GM23338 (cell line): ENCODE measurements around the gene DOCK1. TPM values are rescaled to one million over a fixed set of nuclear protein-coding genes. Genes with fewer than 3 reads are reported as not detected.

Source experiments
- ATAC-seq: fragments of 200-7000 bp; cut with Tn5 transposase; 3 replicates; pipeline ENCODE4 v1.9.1; 2020
- DNase-seq: peaks from one replicate; pipeline ENCODE4 v3.0.0-alpha.2; 2015; ENCODE audit warnings: low spot score
- H2AFZ ChIP-seq: fragments of 200-600 bp; sonication (generic); 2 replicates; pipeline ENCODE4 v1.8.0; 2016; ENCODE audit warnings: antibody characterized with exemption, mild to moderate bottlenecking, moderate library complexity
- H3F3A ChIP-seq: fragments of 200-600 bp; sonication (generic); replicated peaks from 2 replicates; pipeline ENCODE4 v1.8.0; 2017; ENCODE audit warnings: antibody characterized with exemption, mixed run types, low read depth
- H3K27ac ChIP-seq: fragments of 200-600 bp; sonication (generic); 2 replicates; pipeline ENCODE4 v1.6.1; 2016; ENCODE audit warnings: low read depth
- H3K27me3 ChIP-seq: fragments of 200-600 bp; sonication (generic); 2 replicates; pipeline ENCODE4 v1.8.0; 2016; ENCODE audit warnings: mild to moderate bottlenecking, mixed run types, moderate library complexity; ENCODE audit not compliant: insufficient read depth
- H3K36me3 ChIP-seq: fragments of 200-600 bp; sonication (generic); 2 replicates; pipeline ENCODE4 v1.8.0; 2016; ENCODE audit warnings: mild to moderate bottlenecking; ENCODE audit not compliant: insufficient read depth
- H3K4me1 ChIP-seq: fragments of 200-600 bp; sonication (generic); 2 replicates; pipeline ENCODE4 v1.8.0; 2016; ENCODE audit warnings: mild to moderate bottlenecking, moderate library complexity; ENCODE audit not compliant: insufficient read depth
- H3K4me2 ChIP-seq: fragments of 200-600 bp; sonication (generic); 2 replicates; pipeline ENCODE4 v1.7.1; 2017; ENCODE audit warnings: mixed run types
- H3K4me3 ChIP-seq: fragments of 200-600 bp; sonication (generic); 2 replicates; pipeline ENCODE4 v1.6.1; 2016; ENCODE audit warnings: mixed run types
- H3K79me2 ChIP-seq: fragments of 200-600 bp; sonication (generic); replicated peaks from 2 replicates; pipeline ENCODE4 v1.8.0; 2017; ENCODE audit warnings: mild to moderate bottlenecking; ENCODE audit not compliant: insufficient read depth
- H3K9me2 ChIP-seq: fragments of 200-600 bp; sonication (generic); 2 replicates; pipeline ENCODE4 v1.8.0; 2017; ENCODE audit not compliant: insufficient read depth
- H4K20me1 ChIP-seq: fragments of 200-600 bp; sonication (generic); replicated peaks from 2 replicates; pipeline ENCODE4 v1.8.0; 2017; ENCODE audit warnings: mild to moderate bottlenecking; ENCODE audit not compliant: insufficient read depth
- H3K27ac Mint-ChIP-seq: 2 replicates; pipeline ENCODE4 v1.8.0; 2020; ENCODE audit warnings: inconsistent platforms, mild to moderate bottlenecking, moderate library complexity, mixed read lengths
- H3K27me3 Mint-ChIP-seq: 3 replicates; pipeline ENCODE4 v1.8.0; 2022; ENCODE audit warnings: low read depth, mild to moderate bottlenecking, moderate library complexity, mixed read lengths, inconsistent platforms; ENCODE audit not compliant: insufficient read depth, poor library complexity
- H3K36me3 Mint-ChIP-seq: 3 replicates; pipeline ENCODE4 v1.8.0; 2021; ENCODE audit warnings: low read depth, mild to moderate bottlenecking, inconsistent platforms, moderate library complexity, mixed read lengths
- H3K4me1 Mint-ChIP-seq: 3 replicates; pipeline ENCODE4 v1.8.0; 2020; ENCODE audit warnings: mild to moderate bottlenecking, inconsistent platforms, mixed read lengths
- H3K4me3 Mint-ChIP-seq: 3 replicates; pipeline ENCODE4 v1.8.0; 2021; ENCODE audit warnings: moderate library complexity, mild to moderate bottlenecking, inconsistent platforms, mixed read lengths
- H3K9me3 Mint-ChIP-seq: 3 replicates; pipeline ENCODE4 v1.8.0; 2020; ENCODE audit warnings: moderate library complexity, mild to moderate bottlenecking, inconsistent platforms, mixed read lengths
- CREB1 ChIP-seq: fragments of 250-450 bp; sonication (Bioruptor Pico); IDR thresholded peaks from 2 replicates; pipeline ENCODE4 v1.5.0; 2020; ENCODE audit warnings: low read depth, mild to moderate bottlenecking, moderate library complexity
- CTCF ChIP-seq, 2 experiments: fragments of 200-600 bp in 1 of 2; sonication (generic) in 1 of 2; conservative IDR thresholded peaks; 2 replicates each; pipeline versions ENCODE4 v1.5.1 to v1.6.1; 2016 to 2017; ENCODE audit warnings: antibody characterized with exemption in 2 of 2, low read depth in 2 of 2, mild to moderate bottlenecking in 2 of 2, moderate library complexity in 1 of 2
- ETS1 ChIP-seq: IDR thresholded peaks from 2 replicates; pipeline ENCODE4 v1.6.1; 2016; ENCODE audit warnings: antibody characterized with exemption
- EZH2 ChIP-seq: fragments of 200-600 bp; sonication (generic); IDR thresholded peaks from one replicate; pipeline ENCODE4 v1.8.0; 2017; ENCODE audit warnings: antibody characterized with exemption, mild to moderate bottlenecking, low read depth; ENCODE audit not compliant: unreplicated experiment
- EZH2phosphoT487 ChIP-seq: fragments of 200-600 bp; sonication (generic); IDR thresholded peaks from one replicate; pipeline ENCODE4 v1.8.1; 2018; ENCODE audit warnings: antibody characterized with exemption; ENCODE audit not compliant: unreplicated experiment
- JUNB ChIP-seq: IDR thresholded peaks from one replicate; pipeline ENCODE4 v1.6.1; 2016; ENCODE audit warnings: antibody characterized with exemption; ENCODE audit not compliant: unreplicated experiment
- NANOG ChIP-seq: IDR thresholded peaks from 2 replicates; pipeline ENCODE4 v1.6.1; 2016; ENCODE audit warnings: antibody characterized with exemption, borderline replicate concordance
- POLR2AphosphoS5 ChIP-seq: IDR thresholded peaks from 2 replicates; pipeline ENCODE4 v1.6.1; 2016; ENCODE audit warnings: antibody characterized with exemption, low read depth
- REST ChIP-seq: IDR thresholded peaks from one replicate; pipeline ENCODE4 v1.6.1; 2018; ENCODE audit warnings: antibody characterized with exemption; ENCODE audit not compliant: unreplicated experiment
- STAT1 ChIP-seq: IDR thresholded peaks from one replicate; pipeline ENCODE4 v1.6.1; 2016; ENCODE audit warnings: antibody characterized with exemption; ENCODE audit not compliant: unreplicated experiment
- ZNF114 ChIP-seq: fragments of 250-450 bp; sonication (Bioruptor Pico); IDR thresholded peaks from 2 replicates; pipeline ENCODE4 v1.5.0; 2020; ENCODE audit warnings: mild to moderate bottlenecking, moderate library complexity
- ZNF331 ChIP-seq: fragments of 250-450 bp; sonication (Bioruptor Pico); IDR thresholded peaks from 2 replicates; pipeline ENCODE4 v1.5.0; 2020; ENCODE audit warnings: low read depth, mild to moderate bottlenecking, moderate library complexity
- ZNF462 ChIP-seq: fragments of 250-450 bp; sonication (Bioruptor Pico); IDR thresholded peaks from 2 replicates; pipeline ENCODE4 v1.5.0; 2020; ENCODE audit warnings: mild to moderate bottlenecking, moderate library complexity
- polyA plus RNA-seq: library from polyadenylated mRNA; unstranded; fragments of >200 nt; fragmentation: Nextera tagmentation; extraction: Ambion mirVana; gene quantifications from 2 replicates; pipeline ENCODE4 v1.2.1, GENCODE V29; 2016
- total RNA-seq: library from RNA; depleted of rRNA; stranded (reverse); fragments of >200 nt; shearing (Covaris generic); gene quantifications from 2 replicates; pipeline ENCODE4 v1.2.3, GENCODE V29; 2014

The DOCK1 gene
- total and polyA plus RNA-seq, 2 experiments from 2014 or later: 13.2 to 55.3 TPM

GRCh38 chr10:127088908-127089307, 183.7 kb downstream of the DOCK1 start:
- Mint-ChIP-seq H3K4me3 (no peak overlapping the region), H3K36me3 (peaks cover 25% of the 10 kb centered on the region), H3K27me3 (peaks cover 8% of the 10 kb centered on the region), H3K4me1 (peaks cover 5% of the 10 kb centered on the region; the same call in 2 of the 3 replicates), H3K27ac (no peak overlapping the region), H3K9me3 (no peaks in the 10 kb centered on the region; the same call in 2 of the 3 replicates)
- TF ChIP-seq REST: no peak
- TF ChIP-seq ZNF331: no peak
- TF ChIP-seq ZNF462 (CRISPR knock-in tag): no peak
- no peak for TF ChIP-seq POLR2AphosphoS5
- no peak for TF ChIP-seq ETS1
- no peak for TF ChIP-seq EZH2phosphoT487
- no peak for TF ChIP-seq CTCF (conservative IDR thresholded peaks at IDR 0.05; ENCODE audit: low read depth in 2 of 2)
- TF ChIP-seq ZNF114: no peak
- no peak for TF ChIP-seq EZH2
- no peak for TF ChIP-seq NANOG
- no peak for TF ChIP-seq STAT1
- no peak for TF ChIP-seq JUNB
- TF ChIP-seq CREB1 (CRISPR knock-in tag): no peak
- H3F3A ChIP-seq: no peaks in the 10 kb centered on the region
- H3K4me3 ChIP-seq: no peak overlapping the region
- ATAC-seq (no peak), DNase-seq (no peak)
- H4K20me1 ChIP-seq: no peaks in the 10 kb centered on the region
- no peaks in the 10 kb centered on the region for H3K79me2 ChIP-seq
- H3K27ac ChIP-seq: no peak overlapping the region
- H3K4me2 ChIP-seq: no peak overlapping the region
- H2AFZ ChIP-seq: no peak overlapping the region
- no peaks in the 10 kb centered on the region for H3K4me1 ChIP-seq
- H3K9me2 ChIP-seq: no peaks in the 10 kb centered on the region
- H3K27me3 ChIP-seq: no peaks in the 10 kb centered on the region
- no peaks in the 10 kb centered on the region for H3K36me3 ChIP-seq
